SK-N-DZ (cell line): ENCODE results near the gene ZNF438.
A peak's percentile ranks its signal among the peaks of the same experiment; 100 is the strongest.

Source experiments
- DNase-seq: peaks from one replicate; pipeline ENCODE4 v3.0.0-alpha.2; 2015; ENCODE audit warnings: low spot score

The ZNF438 gene

GRCh38 chr10:30848396-30849032, 183.2 kb downstream of the ZNF438 start:
- DNase-seq, result no peak

- DNase-seq, result no peak
Measured at GRCh38 chr10:30847642-30848041, 184.0 kb downstream of the ZNF438 start.

GRCh38 chr10:30847199-30847598, 184.5 kb downstream of the ZNF438 start:
- no peak for DNase-seq

GRCh38 chr10:30846710-30847109, 185.0 kb downstream of the ZNF438 start:
- no peak for DNase-seq

GRCh38 chr10:30842894-30843293, 188.8 kb downstream of the ZNF438 start:
- DNase-seq, result no peak

GRCh38 chr10:30842185-30842584, 189.5 kb downstream of the ZNF438 start:
- no peak for DNase-seq

- DNase-seq, result no peak
Measured at GRCh38 chr10:30840395-30841050, 191.1 kb downstream of the ZNF438 start.

GRCh38 chr10:30839652-30840051, 192.0 kb downstream of the ZNF438 start:
- no peak for DNase-seq

GRCh38 chr10:30836406-30836805, 195.3 kb downstream of the ZNF438 start:
- no peak for DNase-seq

GRCh38 chr10:30835146-30835545, 196.5 kb downstream of the ZNF438 start:
- no peak for DNase-seq

- DNase-seq, result peak; percentile 70
Measured at GRCh38 chr10:30834651-30835050, 197.0 kb downstream of the ZNF438 start.

GRCh38 chr10:30834153-30834552, 197.5 kb downstream of the ZNF438 start:
- no peak for DNase-seq

GRCh38 chr10:30833628-30833970, 198.1 kb downstream of the ZNF438 start:
- no peak for DNase-seq

GRCh38 chr10:30832749-30833627, 198.7 kb downstream of the ZNF438 start:
- no peak for DNase-seq

GRCh38 chr10:30832001-30832748, 199.5 kb downstream of the ZNF438 start:
- DNase-seq, result no peak

- no peak for DNase-seq
Measured at GRCh38 chr10:30831426-30831825, 200.2 kb downstream of the ZNF438 start.

- DNase-seq, result no peak
Measured at GRCh38 chr10:30830315-30831230, 201.1 kb downstream of the ZNF438 start.

GRCh38 chr10:30829901-30830300, 201.8 kb downstream of the ZNF438 start:
- DNase-seq, result no peak

GRCh38 chr10:30828680-30829079, 203.0 kb downstream of the ZNF438 start:
- no peak for DNase-seq

- no peak for DNase-seq
Measured at GRCh38 chr10:30828164-30828563, 203.5 kb downstream of the ZNF438 start.
